COR-L47 (cell line): Measurements from ENCODE around the gene AKT3.

ENCODE experiments used
- DNase-seq: peaks from one replicate; lab custom pipeline; 2025; lab: John Stamatoyannopoulos, UW

The AKT3 gene

GRCh38 chr1:243731301-243731891 is 118.6 kb downstream of the AKT3 start:
- DNase-seq: no peak

- no peak for DNase-seq
Measured at GRCh38 chr1:243730487-243731150, 119.4 kb downstream of the AKT3 start.

DNA sequence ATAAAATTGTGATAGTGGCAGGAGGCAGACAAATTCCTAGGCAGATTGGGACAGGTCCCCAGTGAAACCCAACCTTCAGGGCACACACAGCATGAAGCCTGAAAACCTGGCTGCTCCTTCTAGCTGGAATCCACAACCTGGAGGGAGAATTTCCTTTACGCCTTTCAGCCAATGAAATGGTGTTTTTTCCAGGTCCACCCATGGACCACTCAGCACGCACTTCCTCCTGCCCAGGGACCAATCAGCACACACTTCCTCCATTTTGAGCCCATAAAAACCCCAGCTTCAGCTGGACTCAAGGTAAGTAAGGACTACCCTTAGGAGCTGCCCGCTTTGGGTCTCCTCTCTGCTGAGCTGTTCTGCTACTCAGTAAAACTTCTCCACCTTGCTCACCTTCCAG is 120.1 kb downstream of the AKT3 start:
- no peak for DNase-seq

GRCh38 chr1:243727503-243728203 is 122.4 kb downstream of the AKT3 start:
- DNase-seq: no peak

GRCh38 chr1:243726806-243727502 is 123.1 kb downstream of the AKT3 start:
- DNase-seq: no peak

DNA sequence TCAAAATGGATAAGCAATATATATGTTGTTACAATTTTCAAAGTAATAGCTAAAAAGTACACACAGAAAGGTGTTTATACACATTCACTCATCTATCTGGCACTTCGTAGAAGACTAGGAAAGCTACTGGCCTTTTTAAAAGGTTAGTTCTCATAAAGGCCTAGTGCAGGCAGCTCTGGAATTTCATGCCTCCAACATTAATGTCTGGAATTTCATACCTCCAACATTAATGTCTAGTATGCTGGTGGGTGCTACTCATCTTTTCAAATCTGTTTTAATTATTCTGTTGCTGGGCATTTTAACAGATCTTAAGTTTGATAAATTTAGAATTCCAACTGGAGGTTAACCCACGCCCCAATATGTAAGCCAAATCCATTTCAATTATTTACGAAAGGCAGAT is 124.2 kb downstream of the AKT3 start:
- no peak for DNase-seq

DNA sequence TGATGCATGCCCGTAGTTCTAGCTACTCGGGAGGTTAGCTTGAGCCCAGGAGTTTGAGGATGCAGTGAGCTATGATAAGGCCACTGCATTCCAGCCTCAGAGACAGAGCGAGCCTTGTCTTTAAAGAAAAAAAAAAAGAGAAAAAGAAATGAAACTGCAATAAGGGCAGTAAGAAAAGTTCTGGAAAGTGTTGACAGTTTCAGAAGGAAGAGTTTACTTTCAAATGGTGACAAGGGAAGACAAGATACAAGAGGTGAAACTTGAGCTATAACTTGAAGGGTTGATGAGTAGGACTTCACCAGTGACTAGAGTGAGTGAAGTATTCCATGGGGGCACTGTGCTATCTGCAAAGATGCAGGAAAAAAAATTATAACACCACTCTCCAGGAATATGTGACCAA is 125.0 kb downstream of the AKT3 start:
- no peak for DNase-seq

GRCh38 chr1:243723458-243724043 is 126.5 kb downstream of the AKT3 start:
- no peak for DNase-seq

DNA sequence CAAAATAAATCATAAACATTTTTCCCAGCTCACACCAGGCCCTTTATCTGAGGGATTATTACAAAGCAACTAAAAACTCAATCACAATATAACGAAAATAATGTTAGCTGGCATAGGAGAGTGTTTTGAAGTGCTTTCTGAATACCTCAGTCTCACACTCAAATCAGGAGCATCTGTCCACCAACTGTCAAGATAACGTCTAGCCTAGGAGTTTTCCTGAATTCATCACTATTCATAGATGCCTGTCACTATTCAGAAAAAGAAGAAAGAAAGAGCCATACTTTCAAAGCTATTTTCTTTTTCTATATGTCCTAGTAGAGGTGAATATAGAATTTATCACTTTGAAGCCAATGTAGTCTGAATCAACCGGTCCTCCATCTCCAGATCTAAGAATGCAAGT is 127.0 kb downstream of the AKT3 start:
- DNase-seq: no peak

DNA sequence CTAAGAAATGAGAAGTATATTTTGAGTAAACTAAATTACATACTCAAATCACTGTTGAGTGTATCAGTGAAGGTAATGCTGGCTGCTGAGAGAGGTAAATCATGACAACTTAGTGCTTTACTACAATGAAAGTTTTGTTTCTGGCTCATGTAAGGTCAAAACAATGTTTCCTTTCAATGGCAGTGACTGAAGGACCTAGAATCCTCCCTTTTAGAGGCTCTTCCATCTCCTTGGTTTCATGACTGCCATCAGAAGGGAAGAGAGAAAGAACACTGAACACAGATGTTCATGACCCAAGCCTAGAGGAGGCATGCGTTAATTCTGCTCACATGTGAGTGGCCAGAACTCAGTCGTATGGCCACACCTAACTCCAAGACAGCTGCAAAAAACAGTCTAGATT is 130.6 kb downstream of the AKT3 start:
- DNase-seq: no peak

- no peak for DNase-seq
Measured at GRCh38 chr1:243718893-243719292, 131.2 kb downstream of the AKT3 start.

DNA sequence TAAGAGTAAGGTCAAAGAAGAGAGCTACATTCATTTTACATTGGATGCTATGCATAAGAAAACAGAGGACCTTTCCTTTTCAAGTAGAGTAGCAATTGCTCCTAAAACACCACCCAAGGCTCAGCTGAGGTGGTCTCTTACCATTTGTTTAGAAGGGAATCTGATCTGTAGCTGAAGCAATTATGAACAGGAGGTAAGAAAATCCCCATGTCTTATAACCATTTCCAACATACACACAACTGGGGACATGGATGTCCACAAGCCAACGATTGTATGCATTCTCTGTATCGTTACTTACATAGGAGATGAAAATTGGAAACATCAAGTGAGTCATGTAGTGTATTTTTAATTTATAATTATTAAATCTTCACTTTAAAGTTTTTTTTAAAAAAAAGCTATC is 132.0 kb downstream of the AKT3 start:
- no peak for DNase-seq

DNA sequence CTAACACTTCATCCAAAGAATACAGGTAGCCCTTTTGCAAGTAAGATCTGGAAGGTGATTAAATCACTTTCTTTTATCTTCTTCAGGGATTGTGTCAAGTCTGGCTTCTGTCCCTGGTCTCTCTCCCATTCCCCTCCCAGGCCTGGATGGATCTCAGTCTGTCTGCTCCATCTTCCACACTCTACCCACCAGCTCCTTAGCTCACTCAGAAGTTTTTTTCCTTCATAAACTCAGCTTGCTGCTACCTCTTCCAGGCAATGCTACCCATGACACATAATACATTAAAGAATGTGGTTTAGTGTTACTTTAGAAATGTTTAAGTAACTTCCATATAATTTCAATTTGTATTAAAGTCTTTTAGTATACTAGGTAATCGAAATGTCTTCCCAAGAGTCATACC is 133.1 kb downstream of the AKT3 start:
- DNase-seq: no peak

- DNase-seq: no peak
Measured at GRCh38 chr1:243715285-243715684, 134.8 kb downstream of the AKT3 start.

DNA sequence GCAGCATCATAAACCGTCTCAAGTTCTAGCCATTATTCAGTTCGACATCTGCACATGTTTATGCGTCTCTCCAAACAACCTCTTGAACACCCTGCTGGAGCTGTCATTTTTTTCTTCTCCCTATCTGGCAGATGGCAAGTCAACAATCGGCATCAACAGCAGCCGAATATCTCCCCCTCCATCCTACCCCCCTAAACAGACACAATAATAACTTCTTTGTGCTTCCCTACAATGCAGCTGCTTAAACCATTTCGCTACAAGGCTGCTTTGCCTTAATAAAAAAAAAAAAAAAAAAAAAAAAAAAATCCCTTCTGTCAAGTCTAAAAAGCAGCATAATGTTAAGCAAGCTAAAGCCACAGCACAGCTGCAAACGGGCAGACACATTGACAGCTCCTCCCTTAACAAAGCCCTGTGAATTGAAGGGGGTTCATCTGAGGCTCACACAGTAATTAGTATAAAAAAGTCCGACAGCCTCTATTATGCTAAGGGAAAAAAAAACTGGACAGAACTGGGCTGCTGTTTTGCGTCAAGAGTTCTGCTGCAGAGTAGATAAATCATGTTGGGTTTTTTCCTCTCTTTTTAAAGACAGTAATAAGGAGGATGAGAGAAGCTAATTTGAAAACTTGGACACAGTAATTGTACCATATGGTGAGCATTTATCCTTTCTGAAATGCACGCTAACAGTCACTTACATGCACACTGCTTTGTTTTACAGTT is 136.4 kb downstream of the AKT3 start:
- DNase-seq: peak; percentile 68

DNA sequence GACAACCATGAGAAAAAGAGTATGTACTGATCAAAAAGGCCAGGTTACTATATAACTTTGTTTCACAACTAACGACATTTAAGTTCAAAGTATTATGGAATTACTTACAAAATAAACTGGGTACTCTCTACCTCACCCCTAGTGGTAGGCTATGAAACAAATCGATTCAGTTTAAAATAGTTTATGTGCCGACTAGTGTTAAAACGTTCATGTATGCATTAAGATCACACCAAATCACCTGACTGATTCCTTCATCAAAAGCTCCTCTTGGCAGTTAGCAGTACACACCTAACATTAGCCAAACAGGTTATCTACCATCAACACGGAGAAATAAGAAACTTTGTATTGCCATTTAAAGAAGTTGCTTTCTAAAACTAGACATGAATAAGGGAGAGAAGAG is 137.1 kb downstream of the AKT3 start:
- DNase-seq: peak; percentile 23

GRCh38 chr1:243712242-243712641 is 137.8 kb downstream of the AKT3 start:
- no peak for DNase-seq

DNA sequence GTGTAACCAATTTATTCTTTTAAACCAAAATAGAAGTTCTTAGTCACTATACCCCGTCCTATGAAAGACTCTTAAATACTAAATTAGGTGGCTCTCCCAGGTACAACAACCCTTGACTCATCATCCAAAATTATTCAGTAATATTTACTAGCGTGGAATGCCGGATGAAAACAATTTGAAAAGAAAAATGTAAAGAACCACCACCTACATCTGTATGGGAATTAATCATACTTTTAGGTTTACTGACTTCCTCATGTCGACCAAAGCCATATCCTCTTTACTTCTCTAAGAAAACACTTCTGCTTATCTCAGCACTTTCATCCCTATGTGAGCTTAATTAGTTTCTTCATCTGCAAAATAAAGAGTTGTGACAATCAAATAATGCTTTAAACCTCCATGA is 139.6 kb downstream of the AKT3 start:
- no peak for DNase-seq

DNA sequence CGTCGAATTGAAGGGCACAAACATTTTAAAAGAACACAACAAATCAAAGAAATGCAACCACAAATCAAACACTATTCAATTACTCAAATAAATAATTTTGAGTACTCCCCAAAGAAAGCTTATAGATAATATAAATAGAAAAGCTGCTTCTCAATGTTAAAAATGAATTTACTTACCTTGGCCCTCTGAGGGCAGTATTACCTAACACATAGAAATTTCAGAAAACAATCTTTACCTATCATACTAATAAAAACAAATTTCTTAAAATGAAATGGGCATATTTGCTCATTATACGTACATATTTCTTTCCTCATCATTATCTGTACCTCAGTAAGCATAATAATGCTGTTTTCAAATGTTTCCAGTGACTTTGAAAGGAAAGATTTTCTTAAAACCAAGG is 141.8 kb downstream of the AKT3 start:
- no peak for DNase-seq

- DNase-seq: no peak
Measured at GRCh38 chr1:243706563-243706962, 143.5 kb downstream of the AKT3 start.

- DNase-seq: peak; percentile 89
Measured at GRCh38 chr1:243705585-243705984, 144.5 kb downstream of the AKT3 start.

- no peak for DNase-seq
Measured at GRCh38 chr1:243701872-243702271, 148.2 kb downstream of the AKT3 start.
